Stimulated activated memory B cell treated with anti-CD40 and anti-IgM and Interleukin-4, amounts not matched to agents 10 μg/mL and 1 μg/mL and 100 μg/mL, for 72 hours (primary cell): ENCODE measurements around the gene TRIO.

Experiments used
- ATAC-seq: fragments of 150-1000 bp; cut with Tn5 transposase; 2 replicates; pipeline ENCODE4 v1.10.0; 2021
- H3K27ac Mint-ChIP-seq: one replicate; pipeline ENCODE4 v1.8.0; 2022; ENCODE audit warnings: mild to moderate bottlenecking, mixed read lengths
- H3K27me3 Mint-ChIP-seq: one replicate; pipeline ENCODE4 v1.8.0; 2022; ENCODE audit warnings: mixed read lengths
- H3K36me3 Mint-ChIP-seq: one replicate; pipeline ENCODE4 v1.8.0; 2022; ENCODE audit warnings: mixed read lengths
- H3K4me1 Mint-ChIP-seq: one replicate; pipeline ENCODE4 v1.8.0; 2022; ENCODE audit warnings: mixed read lengths
- H3K4me3 Mint-ChIP-seq: one replicate; pipeline ENCODE4 v1.8.0; 2022; ENCODE audit warnings: mild to moderate bottlenecking, moderate library complexity, mixed read lengths
- H3K9me3 Mint-ChIP-seq: one replicate; pipeline ENCODE4 v1.8.0; 2022; ENCODE audit warnings: mixed read lengths

Gene TRIO

DNA sequence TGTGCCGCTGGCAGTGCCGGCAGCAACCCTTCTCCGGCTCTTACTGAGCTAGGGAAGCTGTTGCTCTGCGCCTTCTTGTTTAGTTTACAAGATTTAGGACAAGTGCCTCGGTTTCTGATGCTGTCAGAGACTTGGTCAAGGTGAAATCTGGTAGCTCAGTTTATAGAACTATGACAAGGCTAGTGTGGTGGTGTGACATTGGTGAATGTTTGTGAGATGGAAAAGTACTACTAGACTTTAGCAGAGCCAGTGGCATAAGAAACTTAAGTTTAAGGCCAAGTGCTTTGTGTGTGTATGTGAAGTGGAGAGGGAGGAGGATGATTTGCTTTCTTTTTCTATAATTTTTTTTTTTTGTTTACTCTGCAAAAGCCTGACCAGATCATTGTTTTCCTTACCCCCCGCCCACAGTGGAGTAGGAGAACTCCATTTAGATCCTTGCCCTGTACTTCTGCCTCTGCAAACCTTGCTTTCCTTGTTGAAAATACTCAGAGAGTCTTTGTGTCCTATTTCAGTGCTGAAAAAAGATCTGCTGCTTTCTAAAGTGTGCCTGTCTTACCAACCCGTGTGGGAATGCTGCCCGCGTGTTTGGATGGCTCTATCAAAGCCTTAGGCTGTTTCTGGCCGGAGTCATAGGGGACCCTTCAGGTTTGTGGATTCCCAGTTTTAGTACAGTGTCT lies 75.9 kb downstream of the TRIO start:
- peaks cover 14% of the 10 kb centered on the region for H3K36me3 Mint-ChIP-seq
- no peak for ATAC-seq
- H3K27me3 Mint-ChIP-seq: no peaks in the 10 kb centered on the region
- no peaks in the 10 kb centered on the region for H3K9me3 Mint-ChIP-seq
- peak overlapping the region; percentile 79 for H3K27ac Mint-ChIP-seq
- H3K4me3 Mint-ChIP-seq: no peak overlapping the region
- H3K4me1 Mint-ChIP-seq: peaks cover 86% of the 10 kb centered on the region

DNA sequence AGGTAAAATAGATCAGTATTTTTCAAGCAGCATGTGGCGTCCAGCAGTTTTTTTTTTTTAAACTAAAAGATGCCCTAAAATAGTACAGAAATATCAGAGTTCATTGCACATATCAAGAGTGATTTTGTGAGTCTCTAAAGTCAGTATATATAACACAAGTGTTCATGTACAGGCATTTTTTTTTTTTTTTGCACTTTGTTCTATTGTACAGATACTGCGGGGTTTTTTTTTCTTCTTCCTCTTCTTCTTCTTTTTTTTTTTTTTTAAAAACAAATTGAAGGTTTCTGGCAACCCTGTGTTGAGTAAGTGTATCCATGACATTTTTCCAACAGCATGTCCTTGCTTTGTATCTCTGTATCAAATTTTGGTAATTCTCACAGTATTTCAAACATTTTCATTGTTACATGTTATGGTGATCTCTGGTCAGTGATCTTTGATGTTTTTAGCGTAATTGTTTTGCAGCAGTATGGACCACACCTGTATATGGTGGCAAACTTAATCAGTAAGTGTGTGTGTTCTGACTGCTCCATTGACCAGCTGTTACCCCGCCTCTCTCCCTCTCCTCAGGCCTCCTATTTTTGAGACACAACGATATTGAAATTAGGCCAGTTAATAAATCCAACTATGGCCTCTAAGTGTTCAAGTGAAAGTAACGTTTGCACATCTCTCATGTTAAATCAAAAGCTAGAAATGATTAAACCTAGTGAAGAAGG lies 76.8 kb downstream of the TRIO start:
- Mint-ChIP-seq H3K4me1 (peaks cover 85% of the 10 kb centered on the region), H3K9me3 (no peaks in the 10 kb centered on the region), H3K27ac (peak overlapping the region; percentile 79), H3K4me3 (peak overlapping the region; percentile 17), H3K27me3 (no peaks in the 10 kb centered on the region), H3K36me3 (peaks cover 14% of the 10 kb centered on the region)
- ATAC-seq: no peak

DNA sequence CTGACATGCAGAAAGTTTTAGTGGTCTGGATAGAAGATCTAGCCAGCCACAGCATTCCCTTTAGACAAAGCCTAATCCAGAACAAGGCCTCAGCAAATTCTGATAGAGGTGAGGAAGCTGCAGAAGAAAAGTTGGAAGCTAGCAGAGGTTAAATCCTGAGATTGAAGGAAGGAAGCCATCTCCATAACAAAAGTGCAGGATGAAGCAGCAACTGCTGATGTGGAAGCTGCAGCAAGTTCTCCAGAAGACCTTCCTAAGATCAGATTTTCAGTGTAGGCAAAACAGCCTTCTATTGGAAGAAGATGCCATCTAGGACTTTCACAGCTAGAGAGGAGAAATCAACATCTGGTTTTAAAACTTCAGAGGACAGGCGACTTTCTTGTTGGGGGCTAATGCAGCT lies 77.5 kb downstream of the TRIO start:
- ATAC-seq: no peak
- Mint-ChIP-seq H3K27ac (peak overlapping the region; percentile 79), H3K9me3 (no peaks in the 10 kb centered on the region), H3K4me1 (peaks cover 90% of the 10 kb centered on the region), H3K4me3 (no peak overlapping the region), H3K27me3 (no peaks in the 10 kb centered on the region), H3K36me3 (peaks cover 14% of the 10 kb centered on the region)

- Mint-ChIP-seq H3K9me3 (no peaks in the 10 kb centered on the region), H3K4me3 (no peak overlapping the region), H3K27ac (peak overlapping the region; percentile 6), H3K36me3 (peaks cover 14% of the 10 kb centered on the region), H3K4me1 (peaks cover 90% of the 10 kb centered on the region), H3K27me3 (no peaks in the 10 kb centered on the region)
- ATAC-seq: no peak
Observed at GRCh38 chr5:14221732-14222131, 78.6 kb downstream of the TRIO start.

- no peak for ATAC-seq
- no peaks in the 10 kb centered on the region for H3K9me3 Mint-ChIP-seq
- H3K27ac Mint-ChIP-seq: no peak overlapping the region
- no peaks in the 10 kb centered on the region for H3K27me3 Mint-ChIP-seq
- H3K36me3 Mint-ChIP-seq: peaks cover 14% of the 10 kb centered on the region
- H3K4me3 Mint-ChIP-seq: no peak overlapping the region
- H3K4me1 Mint-ChIP-seq: peaks cover 90% of the 10 kb centered on the region
Observed at GRCh38 chr5:14222206-14222605, 79.1 kb downstream of the TRIO start.

- Mint-ChIP-seq H3K36me3 (peaks cover 14% of the 10 kb centered on the region), H3K4me3 (no peak overlapping the region), H3K27ac (peak overlapping the region; percentile 40), H3K4me1 (peaks cover 90% of the 10 kb centered on the region), H3K9me3 (no peaks in the 10 kb centered on the region), H3K27me3 (no peaks in the 10 kb centered on the region)
- peak; percentile 55 for ATAC-seq
Observed at GRCh38 chr5:14223372-14223771, 80.2 kb downstream of the TRIO start.

DNA sequence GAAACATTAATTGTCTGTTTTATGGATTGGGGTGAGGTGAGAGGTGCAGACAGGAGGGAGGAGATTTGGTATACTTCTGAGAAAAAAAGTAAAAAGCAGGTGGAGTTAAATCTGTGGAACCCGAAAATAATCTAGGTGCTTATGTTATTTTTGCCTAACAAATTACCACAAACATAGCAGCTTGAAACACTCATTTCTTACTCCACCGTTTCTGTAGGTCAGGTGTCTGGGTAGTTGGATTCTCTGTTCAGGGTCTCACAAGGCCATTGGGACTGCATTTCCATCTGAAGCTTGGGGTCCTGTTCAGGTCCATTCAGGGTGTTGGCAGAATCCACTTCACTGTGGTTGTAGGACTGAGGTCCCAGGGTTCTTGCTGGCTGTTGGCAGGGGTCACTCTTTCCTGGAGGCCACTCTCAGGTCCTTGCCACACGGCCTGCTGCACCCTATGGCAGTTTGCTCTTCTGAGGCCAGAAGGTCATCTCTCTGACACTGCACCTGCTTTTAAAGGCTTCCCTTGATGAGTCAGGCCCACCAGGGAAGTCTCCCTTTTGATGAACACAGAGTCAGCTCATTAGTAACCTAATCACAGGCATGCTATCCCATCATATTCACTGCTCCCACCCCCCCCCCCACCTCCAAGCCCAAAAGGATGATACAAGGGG lies 82.2 kb downstream of the TRIO start:
- Mint-ChIP-seq H3K9me3 (no peaks in the 10 kb centered on the region), H3K27ac (peak overlapping the region; percentile 57), H3K36me3 (peaks cover 14% of the 10 kb centered on the region), H3K4me3 (no peak overlapping the region), H3K27me3 (no peaks in the 10 kb centered on the region), H3K4me1 (peaks cover 86% of the 10 kb centered on the region)
- ATAC-seq: no peak

- Mint-ChIP-seq H3K9me3 (no peaks in the 10 kb centered on the region), H3K27me3 (no peaks in the 10 kb centered on the region), H3K27ac (peak overlapping the region; percentile 27), H3K4me3 (no peak overlapping the region), H3K36me3 (peaks cover 14% of the 10 kb centered on the region), H3K4me1 (peaks cover 84% of the 10 kb centered on the region)
- ATAC-seq: no peak
Observed at GRCh38 chr5:14226149-14226548, 83.0 kb downstream of the TRIO start.

- Mint-ChIP-seq H3K36me3 (peaks cover 10% of the 10 kb centered on the region), H3K9me3 (no peaks in the 10 kb centered on the region), H3K27me3 (no peaks in the 10 kb centered on the region), H3K27ac (peak overlapping the region; percentile 27), H3K4me3 (no peak overlapping the region), H3K4me1 (peaks cover 80% of the 10 kb centered on the region)
- no peak for ATAC-seq
Observed at GRCh38 chr5:14226554-14226953, 83.4 kb downstream of the TRIO start.

DNA sequence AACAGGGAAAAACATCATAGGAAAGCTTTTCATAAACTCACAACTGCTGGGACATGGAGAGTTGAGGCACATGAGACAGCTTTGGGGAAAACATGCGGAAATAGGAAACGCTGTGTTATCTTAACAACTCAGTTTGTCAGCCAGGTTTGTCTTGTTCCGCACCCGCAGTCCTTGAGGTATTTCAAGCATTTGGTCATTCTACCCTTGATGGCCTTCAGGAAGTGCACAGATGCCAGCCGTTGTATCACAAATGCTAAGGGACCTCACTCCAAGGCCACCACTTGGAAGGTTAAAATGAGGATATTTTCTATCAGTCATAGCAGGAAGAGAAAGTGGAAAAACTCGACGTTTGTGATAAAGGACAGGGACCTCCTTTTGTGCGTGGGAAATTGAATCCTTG lies 83.8 kb downstream of the TRIO start:
- peaks cover 8% of the 10 kb centered on the region for H3K36me3 Mint-ChIP-seq
- no peaks in the 10 kb centered on the region for H3K9me3 Mint-ChIP-seq
- H3K27me3 Mint-ChIP-seq: no peaks in the 10 kb centered on the region
- H3K27ac Mint-ChIP-seq: no peak overlapping the region
- ATAC-seq: no peak
- peaks cover 76% of the 10 kb centered on the region for H3K4me1 Mint-ChIP-seq
- H3K4me3 Mint-ChIP-seq: no peak overlapping the region

GRCh38 chr5:14227513-14227912 lies 84.4 kb downstream of the TRIO start:
- peaks cover 76% of the 10 kb centered on the region for H3K4me1 Mint-ChIP-seq
- no peak for ATAC-seq
- no peaks in the 10 kb centered on the region for H3K27me3 Mint-ChIP-seq
- no peaks in the 10 kb centered on the region for H3K9me3 Mint-ChIP-seq
- H3K4me3 Mint-ChIP-seq: no peak overlapping the region
- H3K36me3 Mint-ChIP-seq: peaks cover 8% of the 10 kb centered on the region
- H3K27ac Mint-ChIP-seq: no peak overlapping the region

DNA sequence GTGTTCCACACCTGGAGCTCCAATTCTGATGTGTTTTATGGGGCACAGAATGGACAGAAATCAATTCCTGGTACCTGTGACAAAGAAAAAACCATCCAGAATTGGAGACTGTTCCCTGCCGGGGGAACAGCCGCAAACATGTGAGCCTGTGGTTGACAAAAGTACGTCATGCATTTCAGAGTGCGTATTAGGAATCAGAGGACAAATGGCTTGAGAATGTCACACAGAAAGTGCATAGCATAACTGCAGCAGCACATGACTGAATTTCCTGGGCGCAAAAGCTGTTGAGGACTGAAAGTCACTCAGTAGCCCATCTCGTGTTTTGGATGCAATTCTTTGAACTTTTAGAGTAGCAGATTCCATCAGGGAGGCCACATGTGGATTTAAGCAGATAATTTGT lies 85.1 kb downstream of the TRIO start:
- Mint-ChIP-seq H3K4me3 (no peak overlapping the region), H3K27me3 (no peaks in the 10 kb centered on the region), H3K4me1 (peaks cover 75% of the 10 kb centered on the region), H3K27ac (no peak overlapping the region), H3K36me3 (peaks cover 1% of the 10 kb centered on the region), H3K9me3 (no peaks in the 10 kb centered on the region)
- no peak for ATAC-seq

GRCh38 chr5:14229181-14229580 lies 86.0 kb downstream of the TRIO start:
- no peak for ATAC-seq
- Mint-ChIP-seq H3K27me3 (no peaks in the 10 kb centered on the region), H3K27ac (no peak overlapping the region), H3K9me3 (no peaks in the 10 kb centered on the region), H3K36me3 (no peaks in the 10 kb centered on the region), H3K4me1 (peaks cover 79% of the 10 kb centered on the region), H3K4me3 (no peak overlapping the region)

DNA sequence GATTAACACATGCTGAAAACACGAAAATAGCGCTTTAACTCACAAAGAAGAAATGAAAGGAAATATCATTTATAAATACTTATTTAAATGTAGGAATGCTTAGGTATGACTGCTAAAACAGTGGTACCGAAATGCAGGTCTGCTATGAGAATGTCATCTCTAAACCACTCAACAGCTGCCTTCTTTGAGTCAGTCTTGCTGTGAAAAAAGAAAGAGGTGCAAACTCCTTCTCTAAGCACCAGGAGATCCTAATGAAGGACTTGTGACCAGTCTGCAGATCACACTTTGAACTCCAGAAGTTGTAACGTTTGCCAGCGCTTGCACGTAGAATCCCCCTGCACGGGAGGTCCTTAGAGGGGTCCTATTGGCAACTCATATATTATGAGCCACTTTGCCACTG lies 86.6 kb downstream of the TRIO start:
- H3K36me3 Mint-ChIP-seq: no peaks in the 10 kb centered on the region
- no peak for ATAC-seq
- H3K4me1 Mint-ChIP-seq: peaks cover 77% of the 10 kb centered on the region
- H3K27me3 Mint-ChIP-seq: no peaks in the 10 kb centered on the region
- no peaks in the 10 kb centered on the region for H3K9me3 Mint-ChIP-seq
- H3K27ac Mint-ChIP-seq: no peak overlapping the region
- no peak overlapping the region for H3K4me3 Mint-ChIP-seq

- no peak for ATAC-seq
- Mint-ChIP-seq H3K9me3 (no peaks in the 10 kb centered on the region), H3K4me3 (no peak overlapping the region), H3K27me3 (no peaks in the 10 kb centered on the region), H3K4me1 (peaks cover 68% of the 10 kb centered on the region), H3K27ac (no peak overlapping the region), H3K36me3 (no peaks in the 10 kb centered on the region)
Observed at GRCh38 chr5:14231156-14231555, 88.0 kb downstream of the TRIO start.

GRCh38 chr5:14231890-14232289 lies 88.7 kb downstream of the TRIO start:
- H3K36me3 Mint-ChIP-seq: no peaks in the 10 kb centered on the region
- H3K27ac Mint-ChIP-seq: no peak overlapping the region
- H3K4me1 Mint-ChIP-seq: peaks cover 69% of the 10 kb centered on the region
- H3K27me3 Mint-ChIP-seq: no peaks in the 10 kb centered on the region
- no peak for ATAC-seq
- H3K4me3 Mint-ChIP-seq: no peak overlapping the region
- H3K9me3 Mint-ChIP-seq: no peaks in the 10 kb centered on the region
